CD4-positive, alpha-beta T cell treated with Interferon gamma for 1 hour (primary cell): ENCODE results near the gene DEGS1.
"Not testable (repeated sequence)": the region's sequence is repeated elsewhere in the genome, so short reads cannot be mapped to it uniquely, and the experiment has no call there.

ENCODE experiments used
- DNase-seq: peaks from one replicate; pipeline ENCODE4 v3.0.0-alpha.2; 2020

DEGS1 gene

GRCh38 chr1:224182057-224182865 is 779 bp upstream of the DEGS1 start:
- peak; percentile 44 for DNase-seq

- peak; percentile 62 for DNase-seq
Observed at GRCh38 chr1:224183591-224184312, 712 bp downstream of the DEGS1 start.

- no peak for DNase-seq
Observed at GRCh38 chr1:224185208-224185607, 2.2 kb downstream of the DEGS1 start.

- DNase-seq = no peak
Observed at GRCh38 chr1:224188286-224188685, 5.2 kb downstream of the DEGS1 start.

GRCh38 chr1:224189561-224189960 is 6.5 kb downstream of the DEGS1 start:
- DNase-seq = no peak

- no peak for DNase-seq
Observed at GRCh38 chr1:224192082-224192788, 9.2 kb downstream of the DEGS1 start.

GRCh38 chr1:224193319-224193966 is 10.4 kb downstream of the DEGS1 start:
- no peak for DNase-seq

- DNase-seq = no peak
Observed at GRCh38 chr1:224196813-224197600, 14.0 kb downstream of the DEGS1 start.

GRCh38 chr1:224198572-224198971 is 15.5 kb downstream of the DEGS1 start:
- DNase-seq = no peak

- DNase-seq = no peak
Observed at GRCh38 chr1:224199679-224200078, 16.6 kb downstream of the DEGS1 start.

- no peak for DNase-seq
Observed at GRCh38 chr1:224201383-224201782, 18.3 kb downstream of the DEGS1 start.

GRCh38 chr1:224201853-224202252 is 18.8 kb downstream of the DEGS1 start:
- DNase-seq = no peak

- peak; percentile 61 for DNase-seq
Observed at GRCh38 chr1:224203243-224204016, 20.4 kb downstream of the DEGS1 start.

- peak; percentile 52 for DNase-seq
Observed at GRCh38 chr1:224205438-224205840, 22.4 kb downstream of the DEGS1 start.

- DNase-seq = not testable (repeated sequence)
Observed at GRCh38 chr1:224205931-224206538, 23.0 kb downstream of the DEGS1 start.

- no peak for DNase-seq
Observed at GRCh38 chr1:224211206-224211962, 28.3 kb downstream of the DEGS1 start.

GRCh38 chr1:224212618-224213061 is 29.6 kb downstream of the DEGS1 start:
- no peak for DNase-seq

GRCh38 chr1:224213438-224214119 is 30.5 kb downstream of the DEGS1 start:
- DNase-seq = no peak

- no peak for DNase-seq
Observed at GRCh38 chr1:224216382-224216781, 33.3 kb downstream of the DEGS1 start.
